Vagina (tissue), 2 donors: ENCODE measurements around the gene PPIB.

Experiments
- CTCF ChIP-seq, 3 experiments: fragments of 450-650 bp in 2 of 3; fragments of 200-600 bp in 1 of 3; sonication (generic) in 1 of 3; IDR thresholded peaks; one replicate each; pipeline ENCODE4 v1.5.1; 2017 to 2019; ENCODE audit warnings: antibody characterized with exemption in 3 of 3, mild to moderate bottlenecking in 2 of 3, moderate library complexity in 2 of 3
- POLR2A ChIP-seq, 2 donors: fragments of 450-650 bp; IDR thresholded peaks; one replicate each; pipeline ENCODE4 v1.6.1; 2017; ENCODE audit warnings: antibody characterized with exemption in 2 of 2, mild to moderate bottlenecking in 2 of 2, moderate library complexity in 2 of 2

DNA sequence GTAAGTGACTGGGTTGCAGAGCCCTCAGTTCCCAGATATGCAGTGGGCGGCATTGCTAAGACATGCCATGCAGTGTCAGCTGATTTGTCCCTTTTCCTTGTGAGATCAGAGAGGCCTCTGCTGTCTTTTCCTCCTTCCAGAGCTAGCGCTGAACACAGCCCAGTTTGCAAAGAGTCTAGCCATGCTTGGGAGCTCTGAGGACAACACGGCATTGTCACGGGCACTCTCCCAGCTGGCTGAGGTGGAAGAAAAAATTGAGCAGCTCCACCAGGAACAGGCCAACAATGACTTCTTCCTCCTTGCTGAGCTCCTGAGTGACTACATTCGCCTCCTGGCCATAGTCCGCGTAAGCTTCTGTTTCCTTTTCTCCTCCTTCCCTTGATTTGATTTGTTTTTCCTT, 31.3 kb downstream of the PPIB start:
- TF ChIP-seq CTCF (IDR thresholded peaks at IDR 0.05), result no peak
- no peak for TF ChIP-seq POLR2A (IDR thresholded peaks at IDR 0.05)
